Hepatocyte (in vitro differentiated cells): ENCODE data around the gene LLGL1.

Source experiments
- CTCF ChIP-seq: fragments of 200-600 bp; sonication (generic); IDR thresholded peaks from 2 replicates; pipeline ENCODE4 v1.5.1; 2016; ENCODE audit warnings: antibody characterized with exemption, mild to moderate bottlenecking; ENCODE audit not compliant: poor library complexity
- EZH2 ChIP-seq: fragments of 200-600 bp; sonication (generic); IDR thresholded peaks from 2 replicates; pipeline ENCODE4 v1.6.1; 2016; ENCODE audit warnings: antibody characterized with exemption, mild to moderate bottlenecking, borderline replicate concordance

DNA sequence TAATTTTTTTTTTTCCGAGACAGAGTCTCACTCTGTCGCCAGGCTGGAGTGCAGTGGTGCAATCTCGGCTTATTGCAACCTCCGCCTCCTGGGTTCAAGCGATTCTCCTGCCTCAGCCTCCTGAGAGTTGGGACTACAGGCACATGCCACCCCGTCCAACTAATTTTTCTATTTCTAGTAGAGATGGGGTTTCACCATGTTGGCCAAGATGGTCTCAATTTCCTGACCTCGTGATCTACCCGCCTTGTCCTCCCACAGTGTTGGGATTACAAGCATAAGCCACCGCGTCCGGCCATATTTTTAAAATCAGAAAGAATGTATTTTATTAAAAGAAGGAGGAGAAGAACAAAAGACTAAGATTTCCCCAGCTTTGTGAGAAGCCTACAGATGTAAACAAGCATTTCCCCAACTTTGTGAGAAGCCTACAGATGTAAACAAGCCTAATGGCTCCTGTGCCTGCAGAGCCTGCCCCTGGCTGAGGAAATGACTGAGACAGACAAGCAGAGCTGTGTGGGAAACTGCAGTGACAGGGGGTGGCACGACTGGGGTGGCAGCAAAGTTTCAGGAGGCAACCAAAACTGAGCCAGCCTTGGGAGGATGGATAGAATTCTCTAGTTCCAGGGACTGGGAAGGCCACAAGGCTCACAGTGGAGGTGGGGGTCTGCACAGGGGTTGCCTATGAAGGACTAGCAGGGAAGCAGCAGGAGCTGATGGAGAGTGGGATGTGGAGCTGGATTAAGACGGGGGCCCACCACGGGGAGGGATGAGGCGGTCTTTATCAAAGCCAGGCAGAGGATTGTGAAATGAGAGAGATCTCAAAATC is 66.5 kb downstream of the LLGL1 start:
- no peak for TF ChIP-seq CTCF
- no peak for TF ChIP-seq EZH2
